Neural cell (in vitro differentiated cells): ENCODE data around the gene VMAC. TPM values are rescaled to one million over a fixed set of nuclear protein-coding genes. Genes with fewer than 3 reads are reported as not detected.
"Not testable (repeated sequence)": the region's sequence is repeated elsewhere in the genome, so short reads cannot be mapped to it uniquely, and the experiment has no call there.

ENCODE experiments used
- H2AFZ ChIP-seq: fragments of 200-600, 300-800 bp; sonication (generic), shearing (Covaris generic); 2 replicates; pipeline ENCODE4 v1.6.0; 2014; ENCODE audit warnings: low read depth, mild to moderate bottlenecking, antibody characterized with exemption, low read length, moderate library complexity
- H3F3A ChIP-seq: fragments of 200-600 bp; shearing (Covaris generic); 2 replicates; pipeline ENCODE4 v1.6.1; 2016; ENCODE audit warnings: mild to moderate bottlenecking, moderate library complexity, mixed read lengths, antibody characterized with exemption, low read length; ENCODE audit not compliant: insufficient read depth, poor library complexity, severe bottlenecking
- H3K27ac ChIP-seq: fragments of 200-600, 300-800 bp; sonication (generic), shearing (Covaris generic); 2 replicates; pipeline ENCODE4 v1.5.1; 2014; ENCODE audit warnings: mild to moderate bottlenecking, low read length, moderate library complexity
- H3K27me3 ChIP-seq: fragments of 300-800, 200-600 bp; sonication (generic), shearing (Covaris generic); 2 replicates; pipeline ENCODE4 v1.6.0; 2014; ENCODE audit warnings: mild to moderate bottlenecking, low read depth, low read length, moderate library complexity; ENCODE audit not compliant: insufficient read depth
- H3K36me3 ChIP-seq: fragments of 300-800, 200-600 bp; sonication (generic), shearing (Covaris generic); 2 replicates; pipeline ENCODE4 v1.5.1; 2014; ENCODE audit warnings: mild to moderate bottlenecking, antibody characterized with exemption, low read length, moderate library complexity; ENCODE audit not compliant: insufficient read depth
- H3K4me2 ChIP-seq: fragments of 300-800, 200-600 bp; sonication (generic), shearing (Covaris generic); 2 replicates; pipeline ENCODE4 v1.6.0; 2014; ENCODE audit warnings: mild to moderate bottlenecking, low read length
- H3K4me3 ChIP-seq: fragments of 300-800, 200-600 bp; sonication (generic), shearing (Covaris generic); 2 replicates; pipeline ENCODE4 v1.5.1; 2014; ENCODE audit warnings: mild to moderate bottlenecking, low read length, moderate library complexity
- H3K79me2 ChIP-seq: fragments of 200-600 bp; shearing (Covaris generic); replicated peaks from 2 replicates; pipeline ENCODE4 v1.6.0; 2014; ENCODE audit warnings: mild to moderate bottlenecking, low read length, moderate library complexity; ENCODE audit not compliant: insufficient read depth
- H3K9ac ChIP-seq: fragments of 300-800, 200-600 bp; sonication (generic), shearing (Covaris generic); 2 replicates; pipeline ENCODE4 v1.6.1; 2016; ENCODE audit warnings: mild to moderate bottlenecking, low read length, mixed read lengths
- H3K9me2 ChIP-seq: fragments of 200-600 bp; shearing (Covaris generic); 2 replicates; pipeline ENCODE4 v1.6.1; 2016; ENCODE audit warnings: mild to moderate bottlenecking, low read length, mixed read lengths; ENCODE audit not compliant: insufficient read depth
- H3K9me3 ChIP-seq: fragments of 200-600, 300-800 bp; sonication (generic), shearing (Covaris generic); 2 replicates; pipeline ENCODE4 v1.6.1; 2016; ENCODE audit warnings: mild to moderate bottlenecking, mixed run types, low read length, moderate library complexity, mixed read lengths
- H4K20me1 ChIP-seq: fragments of 200-600 bp; shearing (Covaris generic); 2 replicates; pipeline ENCODE4 v1.6.1; 2016; ENCODE audit warnings: mild to moderate bottlenecking, mixed run types; ENCODE audit not compliant: insufficient read depth
- EP300 ChIP-seq: fragments of 450-650 bp; conservative IDR thresholded peaks from 2 replicates; pipeline ENCODE4 v1.6.1; 2014; ENCODE audit warnings: antibody characterized with exemption, mild to moderate bottlenecking, moderate library complexity; ENCODE audit not compliant: poor library complexity, severe bottlenecking
- EZH2 ChIP-seq: fragments of 200-600, 300-800 bp; shearing (Covaris generic), sonication (generic); IDR thresholded peaks from 2 replicates; pipeline ENCODE4 v1.6.1; 2014; ENCODE audit warnings: antibody characterized with exemption, low read length, borderline replicate concordance, mild to moderate bottlenecking; ENCODE audit not compliant: insufficient read depth, poor library complexity, severe bottlenecking
- MXI1 ChIP-seq: fragments of 450-650 bp; conservative IDR thresholded peaks from 2 replicates; pipeline ENCODE4 v1.6.1; 2014; ENCODE audit warnings: antibody characterized with exemption, mild to moderate bottlenecking; ENCODE audit not compliant: poor library complexity, severe bottlenecking
- POLR2AphosphoS5 ChIP-seq: IDR thresholded peaks from 2 replicates; pipeline ENCODE4 v1.6.1; 2012
- RAD21 ChIP-seq: fragments of 450-650 bp; conservative IDR thresholded peaks from 2 replicates; pipeline ENCODE4 v1.6.1; 2014; ENCODE audit warnings: antibody characterized with exemption, mild to moderate bottlenecking, moderate library complexity
- SMC3 ChIP-seq: fragments of 450-650 bp; conservative IDR thresholded peaks from 2 replicates; pipeline ENCODE4 v1.6.1; 2014; ENCODE audit warnings: antibody characterized with exemption, mild to moderate bottlenecking, moderate library complexity; ENCODE audit not compliant: poor library complexity
- TAF1 ChIP-seq: IDR thresholded peaks from 2 replicates; pipeline ENCODE4 v1.6.1; 2012; ENCODE audit warnings: low read depth
- polyA minus RNA-seq: library from RNA; depleted of rRNA, polyadenylated mRNA; stranded (reverse); fragments of >200 nt; gene quantifications from 2 replicates; pipeline ENCODE4 v1.2.3, GENCODE V29; 2014
- polyA plus RNA-seq: library from polyadenylated mRNA; depleted of rRNA; stranded (reverse); fragments of >200 nt; gene quantifications from 2 replicates; pipeline ENCODE4 v1.2.3, GENCODE V29; 2014
- TF ChIP-seq, protein P1 (sequence below): fragments of 450-650 bp; IDR thresholded peaks from 2 replicates; pipeline ENCODE4 v1.5.1; 2014; ENCODE audit warnings: antibody characterized with exemption, mild to moderate bottlenecking, moderate library complexity; ENCODE audit not compliant: poor library complexity, severe bottlenecking
- TF ChIP-seq, protein P2 (sequence below): IDR thresholded peaks from 2 replicates; pipeline ENCODE4 v1.6.1; 2012; ENCODE audit warnings: borderline replicate concordance

The VMAC gene, protein sequence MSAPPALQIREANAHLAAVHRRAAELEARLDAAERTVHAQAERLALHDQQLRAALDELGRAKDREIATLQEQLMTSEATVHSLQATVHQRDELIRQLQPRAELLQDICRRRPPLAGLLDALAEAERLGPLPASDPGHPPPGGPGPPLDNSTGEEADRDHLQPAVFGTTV
- polyA plus RNA-seq: 6.0 and 9.1 TPM in 2 replicates
- 5.4 and 5.6 TPM in 2 replicates for polyA minus RNA-seq

DNA sequence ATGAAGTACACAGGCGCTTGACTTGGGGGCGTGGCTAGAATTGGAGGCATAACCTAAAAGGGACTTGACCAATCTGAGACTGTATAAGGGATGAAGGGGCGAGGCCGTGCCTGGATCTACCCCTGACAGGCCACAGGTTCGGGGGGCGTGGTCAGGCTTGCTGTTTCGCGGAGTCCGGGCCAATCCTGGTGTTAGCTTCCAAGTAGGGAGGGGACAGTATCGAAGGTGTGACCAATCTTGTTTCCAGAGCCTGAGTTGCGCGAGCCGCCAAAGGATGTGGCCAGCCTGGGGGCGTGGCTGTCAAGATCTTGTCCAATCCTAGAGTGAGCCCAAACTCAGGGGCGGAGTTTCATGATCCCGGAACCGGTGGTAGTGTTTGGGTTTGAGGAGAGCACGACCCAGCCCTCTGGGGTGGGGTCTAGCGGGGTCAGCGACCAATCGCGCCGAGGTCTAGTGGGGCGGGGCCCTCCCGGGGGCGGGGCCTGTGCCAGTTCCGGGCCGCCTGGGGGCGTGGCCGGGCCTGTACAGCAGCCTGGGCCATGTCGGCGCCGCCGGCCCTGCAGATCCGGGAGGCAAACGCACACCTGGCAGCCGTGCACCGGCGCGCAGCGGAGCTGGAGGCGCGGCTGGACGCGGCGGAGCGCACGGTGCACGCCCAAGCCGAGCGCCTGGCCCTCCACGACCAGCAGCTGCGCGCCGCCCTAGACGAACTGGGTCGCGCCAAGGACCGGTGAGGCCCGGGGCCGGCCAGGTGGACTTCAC, at the start of gene VMAC:
Gene VMAC, plus strand, starts transcription at position 521 of the 762 bp plus-strand sequence. Its CDS starts 19 bp downstream, at position 540.
- Histone ChIP-seq H3K9me3 (no peaks in the 10 kb centered on the region), H3K9me2 (no peaks in the 10 kb centered on the region), H3K27ac (peak within 1 kb of the TSS; percentile 79), H3K36me3 (no peaks in the 10 kb centered on the region), H3K27me3 (no peaks in the 10 kb centered on the region), H3K79me2 (peaks cover 22% of the 10 kb centered on the region), H4K20me1 (no peaks in the 10 kb centered on the region), H3K9ac (peak within 1 kb of the TSS; percentile 92), H2AFZ (peak within 1 kb of the TSS; percentile 70), H3F3A (no peaks in the 10 kb centered on the region), H3K4me2 (peak within 1 kb of the TSS; percentile 64), H3K4me3 (peak within 1 kb of the TSS; percentile 82)
- TF ChIP-seq, protein P1, sequence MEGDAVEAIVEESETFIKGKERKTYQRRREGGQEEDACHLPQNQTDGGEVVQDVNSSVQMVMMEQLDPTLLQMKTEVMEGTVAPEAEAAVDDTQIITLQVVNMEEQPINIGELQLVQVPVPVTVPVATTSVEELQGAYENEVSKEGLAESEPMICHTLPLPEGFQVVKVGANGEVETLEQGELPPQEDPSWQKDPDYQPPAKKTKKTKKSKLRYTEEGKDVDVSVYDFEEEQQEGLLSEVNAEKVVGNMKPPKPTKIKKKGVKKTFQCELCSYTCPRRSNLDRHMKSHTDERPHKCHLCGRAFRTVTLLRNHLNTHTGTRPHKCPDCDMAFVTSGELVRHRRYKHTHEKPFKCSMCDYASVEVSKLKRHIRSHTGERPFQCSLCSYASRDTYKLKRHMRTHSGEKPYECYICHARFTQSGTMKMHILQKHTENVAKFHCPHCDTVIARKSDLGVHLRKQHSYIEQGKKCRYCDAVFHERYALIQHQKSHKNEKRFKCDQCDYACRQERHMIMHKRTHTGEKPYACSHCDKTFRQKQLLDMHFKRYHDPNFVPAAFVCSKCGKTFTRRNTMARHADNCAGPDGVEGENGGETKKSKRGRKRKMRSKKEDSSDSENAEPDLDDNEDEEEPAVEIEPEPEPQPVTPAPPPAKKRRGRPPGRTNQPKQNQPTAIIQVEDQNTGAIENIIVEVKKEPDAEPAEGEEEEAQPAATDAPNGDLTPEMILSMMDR: no peak
- peak; percentile 17 for TF ChIP-seq POLR2AphosphoS5
- no peak for TF ChIP-seq SMC3
- TF ChIP-seq RAD21: peak; percentile 36
- TF ChIP-seq EP300: no peak
- TF ChIP-seq, protein P2, sequence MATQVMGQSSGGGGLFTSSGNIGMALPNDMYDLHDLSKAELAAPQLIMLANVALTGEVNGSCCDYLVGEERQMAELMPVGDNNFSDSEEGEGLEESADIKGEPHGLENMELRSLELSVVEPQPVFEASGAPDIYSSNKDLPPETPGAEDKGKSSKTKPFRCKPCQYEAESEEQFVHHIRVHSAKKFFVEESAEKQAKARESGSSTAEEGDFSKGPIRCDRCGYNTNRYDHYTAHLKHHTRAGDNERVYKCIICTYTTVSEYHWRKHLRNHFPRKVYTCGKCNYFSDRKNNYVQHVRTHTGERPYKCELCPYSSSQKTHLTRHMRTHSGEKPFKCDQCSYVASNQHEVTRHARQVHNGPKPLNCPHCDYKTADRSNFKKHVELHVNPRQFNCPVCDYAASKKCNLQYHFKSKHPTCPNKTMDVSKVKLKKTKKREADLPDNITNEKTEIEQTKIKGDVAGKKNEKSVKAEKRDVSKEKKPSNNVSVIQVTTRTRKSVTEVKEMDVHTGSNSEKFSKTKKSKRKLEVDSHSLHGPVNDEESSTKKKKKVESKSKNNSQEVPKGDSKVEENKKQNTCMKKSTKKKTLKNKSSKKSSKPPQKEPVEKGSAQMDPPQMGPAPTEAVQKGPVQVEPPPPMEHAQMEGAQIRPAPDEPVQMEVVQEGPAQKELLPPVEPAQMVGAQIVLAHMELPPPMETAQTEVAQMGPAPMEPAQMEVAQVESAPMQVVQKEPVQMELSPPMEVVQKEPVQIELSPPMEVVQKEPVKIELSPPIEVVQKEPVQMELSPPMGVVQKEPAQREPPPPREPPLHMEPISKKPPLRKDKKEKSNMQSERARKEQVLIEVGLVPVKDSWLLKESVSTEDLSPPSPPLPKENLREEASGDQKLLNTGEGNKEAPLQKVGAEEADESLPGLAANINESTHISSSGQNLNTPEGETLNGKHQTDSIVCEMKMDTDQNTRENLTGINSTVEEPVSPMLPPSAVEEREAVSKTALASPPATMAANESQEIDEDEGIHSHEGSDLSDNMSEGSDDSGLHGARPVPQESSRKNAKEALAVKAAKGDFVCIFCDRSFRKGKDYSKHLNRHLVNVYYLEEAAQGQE: no peak
- no peak for TF ChIP-seq EZH2
- TF ChIP-seq TAF1: no peak
- peak; percentile 77 for TF ChIP-seq MXI1

DNA sequence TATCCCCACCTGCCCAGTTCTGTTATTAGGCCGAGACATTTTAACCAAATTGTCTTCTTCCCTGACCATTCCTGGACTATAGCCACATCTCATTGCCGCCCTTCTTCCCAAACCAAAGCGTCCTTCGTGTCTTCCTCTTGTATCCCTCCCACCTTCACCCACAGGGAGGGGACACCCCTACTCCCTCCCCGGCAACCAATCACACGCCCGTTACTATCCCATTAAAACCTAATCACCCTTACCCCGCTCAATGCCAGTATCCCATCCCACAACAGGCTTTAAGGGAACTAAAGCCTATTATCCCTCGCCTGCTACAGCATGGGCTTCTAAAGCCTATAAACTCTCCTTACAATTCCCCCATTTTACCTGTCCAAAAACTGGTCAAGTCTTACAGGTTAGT, 49.5 kb upstream of the VMAC start:
- not testable (repeated sequence) for H3K9me2 ChIP-seq, H3K27ac ChIP-seq, H4K20me1 ChIP-seq, H3K9me3 ChIP-seq, H3K4me2 ChIP-seq, H3K36me3 ChIP-seq, H3K27me3 ChIP-seq, H2AFZ ChIP-seq, H3K4me3 ChIP-seq, H3K79me2 ChIP-seq, H3K9ac ChIP-seq, H3F3A ChIP-seq
